SK-N-SH treated with all-trans-retinoic acid at 6 μM for 48 hours (cell line): ENCODE data around the gene CENPQ.

Source experiments
- ATAC-seq: fragments of 200-7000 bp; cut with Tn5 transposase; 3 replicates; pipeline ENCODE4 v1.9.1; 2020; ENCODE audit warnings: mild to moderate bottlenecking, moderate library complexity
- CREB5 ChIP-seq: fragments of 250-450 bp; sonication (Bioruptor Pico); IDR thresholded peaks from 2 replicates; pipeline ENCODE4 v1.5.1; 2020; ENCODE audit warnings: low read depth, mild to moderate bottlenecking, moderate library complexity
- CSDC2 ChIP-seq: fragments of 250-450 bp; sonication (Bioruptor Pico); IDR thresholded peaks from 2 replicates; pipeline ENCODE4 v1.5.0; 2020; ENCODE audit warnings: mild to moderate bottlenecking, moderate library complexity
- GLIS3 ChIP-seq: fragments of 250-450 bp; sonication (Bioruptor Pico); IDR thresholded peaks from 2 replicates; pipeline ENCODE4 v1.5.0; 2020; ENCODE audit warnings: mild to moderate bottlenecking, moderate library complexity
- ISL1 ChIP-seq: fragments of 250-450 bp; sonication (Bioruptor Pico); IDR thresholded peaks from 2 replicates; pipeline ENCODE4 v2.1.2; 2022; ENCODE audit warnings: mild to moderate bottlenecking, moderate library complexity
- OSR1 ChIP-seq: fragments of 250-450 bp; sonication (Bioruptor Pico); IDR thresholded peaks from 2 replicates; pipeline ENCODE4 v1.8.0; 2022; ENCODE audit warnings: moderate library complexity, mild to moderate bottlenecking, inconsistent platforms
- PATZ1 ChIP-seq: fragments of 250-450 bp; sonication (Bioruptor Pico); IDR thresholded peaks from 2 replicates; pipeline ENCODE4 v1.8.0; 2020; ENCODE audit warnings: mild to moderate bottlenecking, moderate library complexity, borderline replicate concordance
- PPARA ChIP-seq: fragments of 250-450 bp; sonication (Bioruptor Pico); IDR thresholded peaks from 2 replicates; pipeline ENCODE4 v1.5.0; 2020; ENCODE audit warnings: mild to moderate bottlenecking, borderline replicate concordance
- RARB ChIP-seq: fragments of 250-450 bp; sonication (Bioruptor Pico); IDR thresholded peaks from 2 replicates; pipeline ENCODE4 v1.8.0; 2021; ENCODE audit warnings: mild to moderate bottlenecking, moderate library complexity
- SNAI2 ChIP-seq: fragments of 250-450 bp; sonication (Bioruptor Pico); IDR thresholded peaks from 2 replicates; pipeline ENCODE4 v1.5.0; 2020; ENCODE audit warnings: mild to moderate bottlenecking, moderate library complexity
- TOX ChIP-seq: fragments of 250-450 bp; sonication (Bioruptor Pico); IDR thresholded peaks from 2 replicates; pipeline ENCODE4 v1.8.0; 2021; ENCODE audit warnings: mild to moderate bottlenecking, moderate library complexity, borderline replicate concordance
- ZC3H10 ChIP-seq: fragments of 250-450 bp; sonication (Bioruptor Pico); IDR thresholded peaks from 2 replicates; pipeline ENCODE4 v1.5.1; 2021; ENCODE audit warnings: mild to moderate bottlenecking, moderate library complexity
- ZFP3 ChIP-seq: fragments of 250-450 bp; sonication (Bioruptor Pico); IDR thresholded peaks from 2 replicates; pipeline ENCODE4 v1.5.0; 2020; ENCODE audit warnings: mild to moderate bottlenecking, moderate library complexity
- ZNF565 ChIP-seq: fragments of 450-650 bp; formaldehyde crosslinking; conservative IDR thresholded peaks from 2 replicates; pipeline ENCODE4 v1.5.0; 2020; ENCODE audit warnings: low read depth, mild to moderate bottlenecking, moderate library complexity
- ZNF70 ChIP-seq: fragments of 450-650 bp; formaldehyde crosslinking; IDR thresholded peaks from 2 replicates; pipeline ENCODE4 v1.5.0; 2020; ENCODE audit warnings: mild to moderate bottlenecking, moderate library complexity
- TF ChIP-seq, protein P1 (sequence below): fragments of 250-450 bp; sonication (Bioruptor Pico); IDR thresholded peaks from 2 replicates; pipeline ENCODE4 v1.5.0; 2020; ENCODE audit warnings: mild to moderate bottlenecking, moderate library complexity
- TF ChIP-seq, protein P2 (sequence below): fragments of 250-450 bp; sonication (Bioruptor Pico); IDR thresholded peaks from 2 replicates; pipeline ENCODE4 v1.5.1; 2021; ENCODE audit warnings: mild to moderate bottlenecking, moderate library complexity

CENPQ gene

GRCh38 chr6:49416195-49416594, 47.0 kb upstream of the CENPQ start:
- TF ChIP-seq PPARA (CRISPR knock-in tag) (no peak), SNAI2 (CRISPR knock-in tag) (no peak), TOX (CRISPR knock-in tag) (no peak), ZNF70 (CRISPR knock-in tag) (no peak), ZNF565 (CRISPR knock-in tag) (no peak)
- TF ChIP-seq, protein P1, sequence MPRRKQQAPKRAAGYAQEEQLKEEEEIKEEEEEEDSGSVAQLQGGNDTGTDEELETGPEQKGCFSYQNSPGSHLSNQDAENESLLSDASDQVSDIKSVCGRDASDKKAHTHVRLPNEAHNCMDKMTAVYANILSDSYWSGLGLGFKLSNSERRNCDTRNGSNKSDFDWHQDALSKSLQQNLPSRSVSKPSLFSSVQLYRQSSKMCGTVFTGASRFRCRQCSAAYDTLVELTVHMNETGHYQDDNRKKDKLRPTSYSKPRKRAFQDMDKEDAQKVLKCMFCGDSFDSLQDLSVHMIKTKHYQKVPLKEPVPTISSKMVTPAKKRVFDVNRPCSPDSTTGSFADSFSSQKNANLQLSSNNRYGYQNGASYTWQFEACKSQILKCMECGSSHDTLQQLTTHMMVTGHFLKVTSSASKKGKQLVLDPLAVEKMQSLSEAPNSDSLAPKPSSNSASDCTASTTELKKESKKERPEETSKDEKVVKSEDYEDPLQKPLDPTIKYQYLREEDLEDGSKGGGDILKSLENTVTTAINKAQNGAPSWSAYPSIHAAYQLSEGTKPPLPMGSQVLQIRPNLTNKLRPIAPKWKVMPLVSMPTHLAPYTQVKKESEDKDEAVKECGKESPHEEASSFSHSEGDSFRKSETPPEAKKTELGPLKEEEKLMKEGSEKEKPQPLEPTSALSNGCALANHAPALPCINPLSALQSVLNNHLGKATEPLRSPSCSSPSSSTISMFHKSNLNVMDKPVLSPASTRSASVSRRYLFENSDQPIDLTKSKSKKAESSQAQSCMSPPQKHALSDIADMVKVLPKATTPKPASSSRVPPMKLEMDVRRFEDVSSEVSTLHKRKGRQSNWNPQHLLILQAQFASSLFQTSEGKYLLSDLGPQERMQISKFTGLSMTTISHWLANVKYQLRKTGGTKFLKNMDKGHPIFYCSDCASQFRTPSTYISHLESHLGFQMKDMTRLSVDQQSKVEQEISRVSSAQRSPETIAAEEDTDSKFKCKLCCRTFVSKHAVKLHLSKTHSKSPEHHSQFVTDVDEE (CRISPR knock-in tag) = no peak
- no peak for ATAC-seq

GRCh38 chr6:49423817-49424216, 39.4 kb upstream of the CENPQ start:
- ATAC-seq = peak; percentile 27; the same call in 1 of the 3 replicates
- TF ChIP-seq ZC3H10 (no peak), CREB5 (CRISPR knock-in tag) (no peak), ZNF70 (CRISPR knock-in tag) (no peak), ISL1 (CRISPR knock-in tag) (no peak)
- TF ChIP-seq, protein P2, sequence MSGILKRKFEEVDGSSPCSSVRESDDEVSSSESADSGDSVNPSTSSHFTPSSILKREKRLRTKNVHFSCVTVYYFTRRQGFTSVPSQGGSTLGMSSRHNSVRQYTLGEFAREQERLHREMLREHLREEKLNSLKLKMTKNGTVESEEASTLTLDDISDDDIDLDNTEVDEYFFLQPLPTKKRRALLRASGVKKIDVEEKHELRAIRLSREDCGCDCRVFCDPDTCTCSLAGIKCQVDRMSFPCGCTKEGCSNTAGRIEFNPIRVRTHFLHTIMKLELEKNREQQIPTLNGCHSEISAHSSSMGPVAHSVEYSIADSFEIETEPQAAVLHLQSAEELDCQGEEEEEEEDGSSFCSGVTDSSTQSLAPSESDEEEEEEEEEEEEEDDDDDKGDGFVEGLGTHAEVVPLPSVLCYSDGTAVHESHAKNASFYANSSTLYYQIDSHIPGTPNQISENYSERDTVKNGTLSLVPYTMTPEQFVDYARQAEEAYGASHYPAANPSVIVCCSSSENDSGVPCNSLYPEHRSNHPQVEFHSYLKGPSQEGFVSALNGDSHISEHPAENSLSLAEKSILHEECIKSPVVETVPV (CRISPR knock-in tag) = no peak
- TF ChIP-seq, protein P1 (CRISPR knock-in tag) = no peak

DNA sequence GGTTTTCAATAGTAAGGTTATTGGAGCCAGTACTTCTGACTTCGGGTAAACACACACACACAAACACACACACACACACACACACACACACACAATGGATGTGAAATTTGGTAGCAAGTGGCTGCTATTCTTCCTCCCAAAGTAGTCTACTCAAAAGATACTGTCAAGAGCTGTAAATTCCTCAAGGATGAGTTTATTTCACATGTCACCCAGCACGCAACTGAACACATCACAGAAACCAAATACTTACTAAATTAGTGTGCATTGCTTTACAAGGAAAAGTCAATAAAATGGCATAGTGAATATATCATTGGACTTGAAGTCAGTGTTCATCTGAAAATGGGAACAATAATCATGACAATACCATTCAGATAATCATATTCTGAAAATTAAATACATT, 33.0 kb upstream of the CENPQ start:
- ATAC-seq = no peak
- no peak for TF ChIP-seq PATZ1 (CRISPR knock-in tag)
- TF ChIP-seq TOX (CRISPR knock-in tag) = no peak
- TF ChIP-seq ZFP3 (CRISPR knock-in tag) = no peak
- TF ChIP-seq ZC3H10 = no peak
- TF ChIP-seq ZNF70 (CRISPR knock-in tag) = no peak
- no peak for TF ChIP-seq CREB5 (CRISPR knock-in tag)
- no peak for TF ChIP-seq GLIS3 (CRISPR knock-in tag)
- TF ChIP-seq CSDC2 (CRISPR knock-in tag) = no peak
- no peak for TF ChIP-seq PPARA (CRISPR knock-in tag)
- TF ChIP-seq OSR1 = no peak
- no peak for TF ChIP-seq RARB (CRISPR knock-in tag)
- no peak for TF ChIP-seq ZNF565 (CRISPR knock-in tag)
